ENCODE results near the gene DNAH10. TPM values are rescaled to one million over a fixed set of nuclear protein-coding genes. Genes with fewer than 3 reads are reported as not detected.

The DNAH10 gene
- total RNA-seq, 2 experiments from 2014 or later = 0.11 to 0.19 TPM

DNA sequence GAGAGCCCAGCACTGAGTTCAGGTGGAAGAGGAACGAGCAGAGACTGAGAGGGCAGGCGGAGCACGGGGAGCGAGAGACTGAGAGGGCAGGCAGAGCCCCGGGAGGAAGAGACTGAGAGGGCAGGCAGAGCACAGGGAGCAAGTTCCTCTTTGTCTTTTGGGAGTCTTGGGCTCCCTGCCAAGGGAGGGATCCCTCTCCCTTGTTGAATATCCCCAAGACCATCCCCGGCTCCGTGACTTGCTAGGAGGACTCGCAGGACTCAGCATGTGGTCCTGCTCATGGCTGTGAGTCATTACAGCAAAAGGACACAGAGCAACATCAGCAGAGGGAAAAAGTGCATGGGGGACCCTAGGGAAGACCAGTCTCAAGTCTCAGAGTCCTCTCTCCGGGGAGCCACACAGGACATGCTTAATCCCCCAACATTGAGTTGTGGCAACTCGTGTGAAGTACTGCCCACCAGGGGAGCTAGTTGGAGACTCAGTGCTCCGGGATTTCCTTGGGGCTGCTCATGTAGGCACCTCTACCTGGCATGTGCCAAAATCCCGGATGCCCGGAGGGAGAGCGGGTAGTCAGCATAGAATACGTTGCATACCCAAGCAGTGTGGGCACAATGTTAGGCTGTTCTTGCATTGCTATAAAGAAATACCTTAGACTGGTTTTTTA, 129.5 kb downstream of the DNAH10 start:
- Histone ChIP-seq H3K9me3 (ENCODE audit: low read length) (no peaks in the 10 kb centered on the region), H2AFZ (ENCODE audit: low read length) (no peak overlapping the region), H3K4me1 (ENCODE audit: insufficient read depth, low read length, poor library complexity, severe bottlenecking) (no peaks in the 10 kb centered on the region), H3K36me3 (ENCODE audit: insufficient read depth, low read length) (no peaks in the 10 kb centered on the region), H3K27ac (ENCODE audit: low read depth, low read length, poor library complexity, severe bottlenecking) (no peak overlapping the region), H3K79me2 (ENCODE audit: insufficient read depth, low read depth, low read length) (no peaks in the 10 kb centered on the region), H3K4me3 (ENCODE audit: low read depth, low read length, poor library complexity, severe bottlenecking) (no peak overlapping the region), H4K20me1 (ENCODE audit: insufficient read depth, low read length) (no peaks in the 10 kb centered on the region), H3K9me2 (ENCODE audit: insufficient read depth, low read length) (no peaks in the 10 kb centered on the region), H3K4me2 (ENCODE audit: low read length) (no peak overlapping the region)
- TF ChIP-seq EZH2phosphoT487 (IDR thresholded peaks at IDR 0.05; ENCODE audit: borderline replicate concordance, low read depth, low read length) = no peak
- TF ChIP-seq, protein P1, sequence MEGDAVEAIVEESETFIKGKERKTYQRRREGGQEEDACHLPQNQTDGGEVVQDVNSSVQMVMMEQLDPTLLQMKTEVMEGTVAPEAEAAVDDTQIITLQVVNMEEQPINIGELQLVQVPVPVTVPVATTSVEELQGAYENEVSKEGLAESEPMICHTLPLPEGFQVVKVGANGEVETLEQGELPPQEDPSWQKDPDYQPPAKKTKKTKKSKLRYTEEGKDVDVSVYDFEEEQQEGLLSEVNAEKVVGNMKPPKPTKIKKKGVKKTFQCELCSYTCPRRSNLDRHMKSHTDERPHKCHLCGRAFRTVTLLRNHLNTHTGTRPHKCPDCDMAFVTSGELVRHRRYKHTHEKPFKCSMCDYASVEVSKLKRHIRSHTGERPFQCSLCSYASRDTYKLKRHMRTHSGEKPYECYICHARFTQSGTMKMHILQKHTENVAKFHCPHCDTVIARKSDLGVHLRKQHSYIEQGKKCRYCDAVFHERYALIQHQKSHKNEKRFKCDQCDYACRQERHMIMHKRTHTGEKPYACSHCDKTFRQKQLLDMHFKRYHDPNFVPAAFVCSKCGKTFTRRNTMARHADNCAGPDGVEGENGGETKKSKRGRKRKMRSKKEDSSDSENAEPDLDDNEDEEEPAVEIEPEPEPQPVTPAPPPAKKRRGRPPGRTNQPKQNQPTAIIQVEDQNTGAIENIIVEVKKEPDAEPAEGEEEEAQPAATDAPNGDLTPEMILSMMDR (conservative IDR thresholded peaks at IDR 0.05; ENCODE audit: low read length) = no peak
- CTCF ChIA-PET (ENCODE audit: unreplicated experiment) = no interaction called here
- no peak for DNase-seq (ENCODE audit: low spot score)
- intact Hi-C loops (cut with micrococcal nuclease; ENCODE audit: unreplicated experiment) = no loop called here
- POLR2A ChIA-PET = no interaction called here
- BruUV-seq (replicated peaks) = no TSS peak

DNA sequence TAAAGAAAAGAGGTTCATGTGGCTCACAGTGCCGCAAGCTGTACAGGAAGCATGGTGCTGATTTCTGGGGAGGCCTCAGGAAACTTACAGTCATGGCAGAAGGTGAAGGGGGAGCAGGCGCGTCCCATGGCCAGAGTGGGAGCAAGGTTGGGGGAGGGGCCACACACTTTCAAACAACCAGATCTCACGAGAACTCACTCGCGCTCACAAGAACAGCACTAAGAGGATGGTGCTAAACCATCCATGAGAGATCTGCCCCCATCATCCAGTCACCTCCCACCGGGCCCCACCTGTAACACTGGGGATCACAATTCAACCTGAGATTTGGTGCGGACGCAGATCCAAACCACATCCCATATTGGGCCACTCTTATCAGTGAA, 130.1 kb downstream of the DNAH10 start:
- no peak for DNase-seq (ENCODE audit: low spot score)
- intact Hi-C loops (cut with micrococcal nuclease; ENCODE audit: unreplicated experiment) = no loop called here
- TF ChIP-seq, protein P1 (conservative IDR thresholded peaks at IDR 0.05; ENCODE audit: low read length) = no peak
- no peak for TF ChIP-seq EZH2phosphoT487 (IDR thresholded peaks at IDR 0.05; ENCODE audit: borderline replicate concordance, low read depth, low read length)
- H3K4me3 ChIP-seq (ENCODE audit: low read depth, low read length, poor library complexity, severe bottlenecking) = no peak overlapping the region
- POLR2A ChIA-PET = no interaction called here
- H3K27ac ChIP-seq (ENCODE audit: low read depth, low read length, poor library complexity, severe bottlenecking) = no peak overlapping the region
- H3K9me2 ChIP-seq (ENCODE audit: insufficient read depth, low read length) = no peaks in the 10 kb centered on the region
- CTCF ChIA-PET (ENCODE audit: unreplicated experiment) = no interaction called here
- H3K9me3 ChIP-seq (ENCODE audit: low read length) = no peaks in the 10 kb centered on the region
- no peaks in the 10 kb centered on the region for H3K4me1 ChIP-seq (ENCODE audit: insufficient read depth, low read length, poor library complexity, severe bottlenecking)
- no peak overlapping the region for H2AFZ ChIP-seq (ENCODE audit: low read length)
- H3K79me2 ChIP-seq (ENCODE audit: insufficient read depth, low read depth, low read length) = no peaks in the 10 kb centered on the region
- H3K36me3 ChIP-seq (ENCODE audit: insufficient read depth, low read length) = no peaks in the 10 kb centered on the region
- H4K20me1 ChIP-seq (ENCODE audit: insufficient read depth, low read length) = no peaks in the 10 kb centered on the region
- H3K4me2 ChIP-seq (ENCODE audit: low read length) = no peak overlapping the region
- BruUV-seq (replicated peaks) = no TSS peak

DNA sequence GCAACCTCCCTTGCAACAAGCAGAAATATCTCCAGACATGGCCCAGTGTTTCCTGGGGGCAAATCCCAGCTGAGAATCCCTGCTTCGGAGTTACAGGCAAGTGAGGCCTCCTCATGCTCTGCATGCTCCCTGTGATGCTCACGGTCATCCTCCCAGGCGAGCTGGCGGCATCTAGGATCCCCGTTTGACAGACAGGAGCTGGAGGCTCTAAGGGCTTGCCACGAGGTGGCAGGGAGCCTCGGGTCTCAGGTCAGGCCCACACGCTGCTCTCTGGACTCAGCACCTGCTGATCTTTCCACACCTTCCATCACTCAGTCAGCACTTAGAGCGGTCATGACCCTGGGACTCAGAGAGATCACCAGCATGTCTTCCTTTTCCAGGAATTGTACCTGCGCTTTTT, 130.8 kb downstream of the DNAH10 start:
- Histone ChIP-seq H3K27ac (ENCODE audit: low read depth, low read length, poor library complexity, severe bottlenecking) (no peak overlapping the region), H3K36me3 (ENCODE audit: insufficient read depth, low read length) (no peaks in the 10 kb centered on the region), H3K79me2 (ENCODE audit: insufficient read depth, low read depth, low read length) (no peaks in the 10 kb centered on the region), H4K20me1 (ENCODE audit: insufficient read depth, low read length) (no peaks in the 10 kb centered on the region), H2AFZ (ENCODE audit: low read length) (no peak overlapping the region), H3K4me3 (ENCODE audit: low read depth, low read length, poor library complexity, severe bottlenecking) (no peak overlapping the region), H3K4me2 (ENCODE audit: low read length) (no peak overlapping the region), H3K9me2 (ENCODE audit: insufficient read depth, low read length) (no peaks in the 10 kb centered on the region), H3K9me3 (ENCODE audit: low read length) (no peaks in the 10 kb centered on the region), H3K4me1 (ENCODE audit: insufficient read depth, low read length, poor library complexity, severe bottlenecking) (no peaks in the 10 kb centered on the region)
- TF ChIP-seq, protein P1 (conservative IDR thresholded peaks at IDR 0.05; ENCODE audit: low read length) = no peak
- TF ChIP-seq EZH2phosphoT487 (IDR thresholded peaks at IDR 0.05; ENCODE audit: borderline replicate concordance, low read depth, low read length) = no peak
- BruUV-seq (replicated peaks) = no TSS peak
- DNase-seq (ENCODE audit: low spot score) = no peak
- ChIA-PET CTCF (ENCODE audit: unreplicated experiment) (no interaction called here), POLR2A (no interaction called here)
- intact Hi-C loops (cut with micrococcal nuclease; ENCODE audit: unreplicated experiment) = no loop called here
